Effector memory CD8-positive, alpha-beta T cell (primary cell): ENCODE results near the gene SOCS6.

Experiments used
- ATAC-seq: fragments of 150-1000 bp; cut with Tn5 transposase; replicated peaks from 2 replicates; pipeline ENCODE4 v1.10.0; 2021; ENCODE audit warnings: mild to moderate bottlenecking, moderate library complexity
- DNase-seq, 3 experiments: peaks; one replicate each; pipeline ENCODE4 v3.0.0; 2021
- H3K27ac Mint-ChIP-seq, 2 donors: one replicate each; pipeline ENCODE4 v1.8.0; 2022; ENCODE audit warnings: mild to moderate bottlenecking in 2 of 2, mixed read lengths in 2 of 2, moderate library complexity in 2 of 2
- H3K27me3 Mint-ChIP-seq, 2 donors: one replicate each; pipeline ENCODE4 v1.8.0; 2022; ENCODE audit warnings: mixed read lengths in 2 of 2
- H3K36me3 Mint-ChIP-seq: one replicate; pipeline ENCODE4 v1.8.0; 2022; ENCODE audit warnings: mild to moderate bottlenecking, moderate library complexity, mixed read lengths; ENCODE audit not compliant: insufficient read depth
- H3K4me1 Mint-ChIP-seq, 2 donors: one replicate each; pipeline ENCODE4 v1.8.0; 2022; ENCODE audit warnings: low read depth in 2 of 2, mixed read lengths in 2 of 2
- H3K4me3 Mint-ChIP-seq, 2 donors: one replicate each; pipeline ENCODE4 v1.8.0; 2022; ENCODE audit warnings: mild to moderate bottlenecking in 2 of 2, mixed read lengths in 2 of 2, moderate library complexity in 2 of 2
- H3K9me3 Mint-ChIP-seq, 2 donors: one replicate each; pipeline ENCODE4 v1.8.0; 2022; ENCODE audit warnings: mixed read lengths in 2 of 2

The SOCS6 gene

DNA sequence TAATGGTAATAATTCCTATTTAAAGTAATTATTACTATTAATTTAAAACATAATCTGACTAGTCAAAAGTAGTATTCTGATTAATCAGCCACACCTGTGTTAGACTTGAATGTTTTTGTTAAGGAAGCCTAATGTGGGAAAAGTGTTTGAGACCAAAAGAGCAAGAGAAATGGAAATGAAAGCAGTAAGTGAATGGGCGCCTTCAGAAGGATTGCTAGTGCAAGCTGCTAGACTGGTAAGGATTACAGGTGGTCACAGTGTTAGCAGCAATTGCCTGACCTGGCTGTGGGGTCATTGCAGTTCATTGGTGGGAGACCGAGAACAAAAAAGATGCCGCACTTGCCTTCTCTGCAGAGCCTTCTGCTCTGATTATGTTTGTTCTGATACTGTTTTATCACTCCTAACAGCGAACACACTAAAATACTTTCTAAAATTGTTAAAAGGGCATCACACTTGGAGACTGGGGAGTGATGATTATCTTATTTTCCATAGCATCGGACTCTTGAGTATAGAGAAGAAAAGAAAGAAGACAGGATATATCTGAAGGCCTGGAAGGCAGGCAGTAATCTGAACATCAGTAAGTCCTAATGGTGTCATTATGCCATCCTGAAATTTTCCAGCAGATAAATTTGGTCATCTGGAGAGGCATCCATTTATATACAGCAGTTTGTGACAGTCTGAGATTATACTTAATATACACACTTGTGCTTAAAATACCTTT, 5.8 kb downstream of the SOCS6 start:
- Mint-ChIP-seq H3K27ac (no peak overlapping the region), H3K36me3 (no peaks in the 10 kb centered on the region), H3K4me1 (peaks cover 0 to 2% of the 10 kb centered on the region in 2 donors), H3K9me3 (no peaks in the 10 kb centered on the region), H3K27me3 (peaks cover 20 to 59% of the 10 kb centered on the region in 2 donors), H3K4me3 (no peak overlapping the region)
- DNase-seq (no peak), ATAC-seq (no peak)

DNA sequence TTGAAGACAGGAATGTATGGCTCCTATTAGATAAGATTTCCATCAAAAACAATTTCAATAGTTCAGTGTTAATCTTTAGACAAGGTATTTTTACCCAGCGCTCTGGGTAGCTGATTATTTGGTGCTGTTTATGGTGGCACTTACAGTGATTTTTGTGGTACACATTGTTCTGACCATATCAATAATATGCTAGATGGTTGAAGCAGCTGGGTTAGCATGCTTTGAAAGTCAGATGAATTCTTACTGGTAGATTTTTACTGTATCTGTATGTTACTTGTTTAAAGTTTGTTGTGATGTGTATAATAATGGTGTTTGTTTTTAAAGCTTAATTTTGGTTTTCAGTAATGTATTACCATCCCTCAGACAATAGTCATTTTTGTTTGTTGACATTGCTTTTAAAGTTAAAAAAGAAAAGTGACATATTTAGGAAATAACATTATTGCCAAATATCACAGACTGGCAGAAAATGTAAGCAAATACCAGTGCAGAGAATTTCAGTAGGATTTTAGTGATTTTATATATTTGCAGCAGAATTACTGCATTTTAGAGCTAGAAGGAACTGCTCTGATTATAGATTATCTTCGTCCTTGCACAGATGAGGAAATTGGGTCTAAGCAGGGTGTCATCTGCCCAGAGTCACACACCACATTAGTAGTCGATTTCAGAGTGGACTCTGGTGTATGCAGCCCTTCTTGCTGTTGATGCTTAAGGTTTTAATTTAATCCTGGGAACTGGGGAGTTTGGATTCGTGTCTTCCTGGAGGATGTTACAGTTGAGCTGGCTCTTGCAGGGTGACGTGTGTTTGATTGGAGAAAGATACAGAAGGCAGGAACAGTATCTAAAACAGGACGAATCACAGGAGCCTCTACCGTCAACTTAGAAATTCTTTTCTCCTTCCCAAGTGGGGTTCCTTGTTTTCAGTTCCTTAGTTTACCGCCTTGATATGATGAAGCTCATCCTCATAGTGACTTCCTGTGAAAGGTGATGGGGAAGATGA, 6.6 kb downstream of the SOCS6 start:
- DNase-seq (no peak), ATAC-seq (no peak)
- H3K27ac Mint-ChIP-seq = no peak overlapping the region
- no peak overlapping the region for H3K4me3 Mint-ChIP-seq
- no peaks in the 10 kb centered on the region for H3K36me3 Mint-ChIP-seq
- H3K4me1 Mint-ChIP-seq = peaks cover 0 to 2% of the 10 kb centered on the region in 2 donors
- H3K9me3 Mint-ChIP-seq = no peaks in the 10 kb centered on the region
- H3K27me3 Mint-ChIP-seq = peaks cover 20 to 55% of the 10 kb centered on the region in 2 donors

DNA sequence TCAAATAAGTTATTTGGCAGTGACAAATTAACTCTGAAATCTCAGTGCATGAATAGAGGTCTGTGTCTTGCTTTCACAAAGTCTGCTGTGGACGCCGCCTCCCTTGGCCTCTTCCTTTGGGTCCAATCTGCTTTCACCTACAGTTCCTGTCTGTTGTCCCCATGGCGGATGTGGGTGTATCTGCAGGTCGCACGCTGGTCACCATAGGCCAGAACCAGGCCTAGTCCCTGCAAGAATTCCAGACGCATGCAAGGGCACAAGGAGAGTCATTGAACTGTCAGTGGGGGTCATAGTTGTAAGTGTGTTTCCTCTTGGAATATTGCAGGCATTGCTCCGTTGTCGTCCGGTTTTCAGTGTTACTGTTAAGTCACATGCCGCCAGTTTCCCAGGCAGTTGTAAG, 7.4 kb downstream of the SOCS6 start:
- Mint-ChIP-seq H3K9me3 (no peaks in the 10 kb centered on the region), H3K4me3 (no peak overlapping the region), H3K4me1 (peaks cover 0 to 2% of the 10 kb centered on the region in 2 donors), H3K36me3 (no peaks in the 10 kb centered on the region), H3K27ac (no peak overlapping the region), H3K27me3 (peaks cover 12 to 47% of the 10 kb centered on the region in 2 donors)
- ATAC-seq (no peak), DNase-seq (no peak)

DNA sequence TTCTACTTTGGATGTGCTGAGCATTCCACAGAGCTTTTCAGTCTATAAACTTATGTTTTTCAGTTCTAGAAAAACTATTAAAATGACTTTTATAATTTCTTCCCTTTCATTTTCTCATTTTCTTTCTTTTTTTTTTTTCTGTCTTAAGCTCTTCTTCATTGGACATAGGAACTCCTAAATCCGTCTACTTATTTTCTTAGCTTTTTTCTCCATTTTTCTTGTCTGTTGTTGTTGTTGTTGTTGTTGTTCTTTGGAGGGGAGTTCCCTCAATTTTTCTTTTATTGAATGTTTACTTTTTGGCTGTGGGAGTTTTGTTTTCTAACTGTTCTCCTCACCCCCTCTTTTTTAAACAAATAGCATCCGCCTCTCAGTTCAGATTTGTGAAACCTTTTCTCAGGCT, 7.9 kb downstream of the SOCS6 start:
- ATAC-seq (no peak), DNase-seq (no peak)
- no peak overlapping the region for H3K27ac Mint-ChIP-seq
- peaks cover 0 to 2% of the 10 kb centered on the region in 2 donors for H3K4me1 Mint-ChIP-seq
- H3K9me3 Mint-ChIP-seq = no peaks in the 10 kb centered on the region
- H3K4me3 Mint-ChIP-seq = no peak overlapping the region
- no peaks in the 10 kb centered on the region for H3K36me3 Mint-ChIP-seq
- peaks cover 7 to 42% of the 10 kb centered on the region in 2 donors for H3K27me3 Mint-ChIP-seq

DNA sequence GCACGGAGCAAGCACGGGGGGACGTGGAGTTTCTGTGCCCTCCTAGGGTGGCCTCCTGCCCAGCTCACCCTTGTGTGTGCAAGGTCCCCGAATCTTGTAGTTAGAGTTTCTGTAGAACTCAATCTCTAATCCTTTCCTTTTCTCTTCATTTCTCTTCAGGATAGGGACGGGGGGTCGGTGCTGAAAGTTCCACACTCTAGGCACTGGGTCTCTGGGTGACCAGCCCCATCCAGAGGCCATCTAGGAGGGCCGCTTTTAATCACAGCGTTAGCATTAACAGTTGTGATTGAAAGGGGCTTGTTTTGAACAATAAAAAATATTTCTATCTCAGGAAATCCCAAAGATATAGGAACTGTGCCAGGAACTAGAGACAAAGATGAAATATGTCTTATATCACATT, 10.5 kb downstream of the SOCS6 start:
- H3K27ac Mint-ChIP-seq = no peak overlapping the region
- no peaks in the 10 kb centered on the region for H3K36me3 Mint-ChIP-seq
- H3K27me3 Mint-ChIP-seq = peaks cover 0 to 16% of the 10 kb centered on the region in 2 donors

DNA sequence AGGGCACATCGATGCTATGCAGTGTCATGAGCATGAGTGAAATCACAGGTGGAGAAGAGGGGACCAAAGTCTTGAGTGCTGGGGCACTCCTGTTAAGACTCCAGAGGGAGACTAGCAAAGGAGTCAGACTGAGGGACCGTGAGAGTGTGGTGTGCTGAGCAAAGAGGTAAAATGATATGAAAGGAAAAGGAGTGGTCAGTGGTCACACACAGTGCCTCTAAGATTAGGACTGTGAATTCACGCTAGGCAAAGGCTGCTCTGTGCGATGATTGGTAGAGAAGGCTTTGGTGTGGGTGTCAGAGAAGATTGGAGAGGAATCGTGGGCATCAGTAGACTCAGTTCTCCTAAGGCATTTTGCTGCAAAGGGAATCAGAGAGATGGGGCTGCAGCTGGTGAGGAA, 12.8 kb downstream of the SOCS6 start:
- ATAC-seq = no peak
- no peaks in the 10 kb centered on the region for H3K9me3 Mint-ChIP-seq
- H3K36me3 Mint-ChIP-seq = no peaks in the 10 kb centered on the region
- no peak overlapping the region for H3K4me3 Mint-ChIP-seq
- no peaks in the 10 kb centered on the region for H3K27me3 Mint-ChIP-seq
- H3K27ac Mint-ChIP-seq = no peak overlapping the region
- DNase-seq = no peak
- H3K4me1 Mint-ChIP-seq = peaks cover 0 to 2% of the 10 kb centered on the region in 2 donors

More for the DNA sequence above, 10.5 kb downstream of the SOCS6 start:
- Mint-ChIP-seq H3K4me1 (peaks cover 0 to 2% of the 10 kb centered on the region in 2 donors), H3K9me3 (no peaks in the 10 kb centered on the region), H3K4me3 (no peak overlapping the region)
- no peak for DNase-seq
- no peak for ATAC-seq

DNA sequence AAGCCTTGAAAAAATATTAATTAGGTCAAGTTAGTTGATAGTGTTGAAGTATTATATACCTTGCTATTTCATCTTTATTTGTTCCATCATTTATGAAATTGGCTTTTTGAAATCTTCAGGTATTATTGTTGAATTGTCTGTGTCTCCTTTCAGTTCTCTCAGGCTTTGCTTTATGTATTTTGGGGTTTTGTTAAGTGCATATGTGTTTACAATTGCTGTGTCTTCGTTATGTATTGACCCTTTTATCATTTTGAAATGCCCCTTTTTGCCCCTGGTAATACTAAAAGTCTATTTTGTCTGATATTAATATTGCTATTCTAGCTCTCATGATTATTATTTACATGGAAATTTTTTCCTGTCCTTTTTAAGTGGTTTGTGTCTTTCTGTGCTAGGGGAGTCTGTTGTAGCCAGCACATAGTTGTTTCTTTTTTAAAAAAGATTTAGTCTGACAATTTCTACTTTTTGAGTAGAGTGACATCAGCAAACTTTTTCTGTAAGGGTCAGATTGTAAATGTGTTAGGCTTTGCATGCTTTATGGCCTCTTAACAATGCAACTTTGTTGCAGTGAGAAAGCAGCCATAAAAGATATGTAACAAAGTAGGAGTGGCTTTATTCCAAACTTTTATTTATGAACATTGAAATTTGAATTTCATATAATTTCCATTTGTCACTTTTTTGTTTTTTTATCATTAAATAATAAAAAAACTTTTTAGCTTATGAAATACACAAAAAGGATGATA, 19.9 kb downstream of the SOCS6 start:
- DNase-seq = no peak
- H3K4me1 Mint-ChIP-seq = peaks cover 0 to 2% of the 10 kb centered on the region in 2 donors
- no peaks in the 10 kb centered on the region for H3K9me3 Mint-ChIP-seq
- ATAC-seq = no peak
- H3K36me3 Mint-ChIP-seq = no peaks in the 10 kb centered on the region
- H3K27ac Mint-ChIP-seq = no peak overlapping the region
- H3K4me3 Mint-ChIP-seq = no peak overlapping the region
- H3K27me3 Mint-ChIP-seq = no peaks in the 10 kb centered on the region

DNA sequence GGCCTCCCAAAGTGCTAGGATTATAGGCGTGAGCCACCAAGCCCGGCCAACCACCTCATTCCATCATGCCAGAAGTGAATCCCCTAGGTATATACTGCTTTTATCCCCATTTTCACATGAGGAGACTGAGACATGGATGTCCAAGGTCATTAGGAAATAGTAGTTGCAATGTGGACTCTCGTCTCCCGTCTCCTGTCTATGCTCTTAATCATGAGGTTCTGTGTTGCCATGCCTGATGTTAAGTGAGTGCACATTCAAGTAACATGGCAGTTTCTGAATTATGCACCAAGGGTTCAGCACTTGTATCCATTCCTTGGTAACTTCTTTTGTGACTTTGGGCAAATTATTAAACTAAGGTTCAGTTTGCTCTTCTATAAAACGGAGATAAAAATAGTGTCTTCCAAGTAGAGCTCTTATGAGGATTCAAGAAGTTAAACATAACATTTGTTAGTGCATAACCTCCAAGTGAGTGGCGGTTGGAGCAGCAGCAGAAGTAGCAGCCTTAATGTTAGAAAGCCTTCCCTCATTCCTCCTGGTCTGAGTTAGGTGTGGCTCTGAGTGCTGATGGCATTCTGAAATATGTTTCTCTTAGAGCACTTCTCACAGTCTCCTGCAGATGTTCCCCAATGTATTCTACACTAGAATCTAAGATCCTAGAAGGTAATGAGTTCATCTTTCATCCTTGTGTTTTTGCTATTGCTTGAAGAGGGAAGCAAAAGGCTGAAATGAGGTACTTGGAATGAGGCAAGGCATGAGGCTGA, 21.9 kb downstream of the SOCS6 start:
- H3K36me3 Mint-ChIP-seq = no peaks in the 10 kb centered on the region
- no peak for ATAC-seq
- DNase-seq = no peak
- H3K27me3 Mint-ChIP-seq = no peaks in the 10 kb centered on the region
- H3K4me1 Mint-ChIP-seq = peaks cover 0 to 2% of the 10 kb centered on the region in 2 donors
- H3K27ac Mint-ChIP-seq = no peak overlapping the region
- H3K9me3 Mint-ChIP-seq = no peaks in the 10 kb centered on the region
- no peak overlapping the region for H3K4me3 Mint-ChIP-seq

DNA sequence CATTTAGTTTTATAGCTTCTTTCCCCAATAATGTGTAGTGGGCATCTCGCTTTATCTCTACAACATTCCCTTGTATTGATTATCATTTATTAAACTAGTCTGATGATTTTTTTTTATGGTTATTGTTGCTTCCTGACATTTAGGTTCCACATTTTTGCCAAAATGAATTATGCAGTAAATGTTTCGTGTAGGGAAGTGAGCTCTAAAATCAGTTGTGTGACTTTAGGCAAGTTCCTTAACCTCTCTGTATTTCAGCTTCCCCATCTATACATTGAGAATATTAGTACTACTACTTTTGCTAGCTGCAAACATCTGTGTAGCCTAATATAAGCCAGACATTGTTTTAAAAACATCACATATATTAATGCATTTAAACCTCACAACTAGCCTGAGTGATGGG, 22.9 kb downstream of the SOCS6 start:
- H3K9me3 Mint-ChIP-seq = no peaks in the 10 kb centered on the region
- no peaks in the 10 kb centered on the region for H3K36me3 Mint-ChIP-seq
- H3K4me1 Mint-ChIP-seq = no peaks in the 10 kb centered on the region
- no peak overlapping the region for H3K27ac Mint-ChIP-seq
- H3K27me3 Mint-ChIP-seq = no peaks in the 10 kb centered on the region
- H3K4me3 Mint-ChIP-seq = no peak overlapping the region
- ATAC-seq = no peak
- DNase-seq = no peak

DNA sequence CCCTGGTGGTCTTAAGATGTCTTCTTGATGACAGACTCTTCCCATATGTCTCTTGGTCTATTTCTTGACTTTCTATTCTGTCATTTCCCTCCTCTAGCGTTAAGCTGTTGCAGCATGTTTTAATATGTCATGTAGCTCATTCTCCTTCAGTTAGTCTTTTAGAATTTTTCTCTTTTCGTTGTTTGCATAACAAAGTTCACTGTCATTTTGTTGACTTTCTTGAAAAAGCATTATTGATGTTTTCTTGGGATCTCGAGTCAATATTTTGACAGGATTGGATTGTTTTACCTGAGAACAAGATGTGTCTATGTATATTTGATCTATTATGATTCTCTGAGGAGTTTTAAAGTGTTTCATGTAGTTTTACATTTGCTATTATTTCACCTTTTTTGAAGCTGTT, 24.8 kb downstream of the SOCS6 start:
- Mint-ChIP-seq H3K27me3 (no peaks in the 10 kb centered on the region), H3K4me3 (no peak overlapping the region), H3K9me3 (no peaks in the 10 kb centered on the region), H3K4me1 (no peaks in the 10 kb centered on the region), H3K27ac (no peak overlapping the region), H3K36me3 (no peaks in the 10 kb centered on the region)
- DNase-seq (no peak), ATAC-seq (no peak)

DNA sequence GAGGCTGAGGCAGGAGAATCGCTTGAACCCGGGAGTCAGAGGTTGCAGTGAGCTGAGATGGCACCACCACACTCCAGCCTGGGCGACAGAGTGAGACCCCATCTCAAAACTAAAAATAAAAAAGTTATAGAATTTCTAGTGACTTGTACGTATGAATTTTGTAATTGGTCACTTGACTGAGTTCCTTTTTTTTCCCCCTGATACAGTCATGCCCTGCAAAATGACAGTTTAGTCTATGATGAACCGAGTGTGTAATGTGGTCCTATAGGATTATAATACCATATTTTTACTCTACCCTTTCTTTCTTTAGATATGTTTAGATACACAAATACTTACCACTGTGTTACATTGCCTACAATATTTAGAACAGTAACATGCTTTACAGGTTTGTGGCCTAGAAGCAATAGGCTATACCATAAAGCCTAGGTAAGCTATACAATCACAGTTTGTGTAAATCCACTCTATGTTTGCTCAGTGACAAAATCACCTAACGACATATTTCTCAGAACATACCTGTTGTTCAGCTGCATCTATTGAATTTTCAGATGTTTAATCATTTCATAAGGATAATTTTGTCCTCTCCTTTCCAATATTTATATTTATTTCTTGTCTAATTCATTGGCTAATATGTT, 25.4 kb downstream of the SOCS6 start:
- no peak for ATAC-seq
- no peak for DNase-seq
- Mint-ChIP-seq H3K9me3 (no peaks in the 10 kb centered on the region), H3K4me3 (no peak overlapping the region), H3K27ac (no peak overlapping the region), H3K4me1 (no peaks in the 10 kb centered on the region), H3K36me3 (no peaks in the 10 kb centered on the region), H3K27me3 (no peaks in the 10 kb centered on the region)

DNA sequence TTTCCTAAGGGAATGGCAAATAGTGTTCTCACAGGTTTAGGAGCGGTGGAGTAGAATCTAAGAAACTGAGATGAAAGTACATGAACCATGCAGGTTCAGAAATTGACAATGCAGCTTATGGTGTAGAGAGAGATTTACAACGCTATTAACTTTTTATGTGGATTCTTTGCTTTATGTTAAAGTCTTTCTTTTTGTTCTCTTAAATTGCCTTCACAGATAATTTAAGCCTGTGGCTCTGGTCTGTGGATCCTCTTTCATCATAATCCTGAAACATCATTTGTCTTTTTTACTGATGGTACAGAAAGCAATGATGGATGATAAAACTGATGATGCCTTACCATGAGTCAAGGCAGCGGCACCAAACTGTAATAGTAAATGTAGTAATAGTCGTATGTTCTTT, 30.3 kb downstream of the SOCS6 start:
- Mint-ChIP-seq H3K27ac (no peak overlapping the region), H3K4me1 (no peaks in the 10 kb centered on the region), H3K27me3 (no peaks in the 10 kb centered on the region), H3K36me3 (no peaks in the 10 kb centered on the region), H3K9me3 (no peaks in the 10 kb centered on the region), H3K4me3 (no peak overlapping the region)
- no peak for DNase-seq
- no peak for ATAC-seq
